Thymus (tissue), 11 donors: ENCODE measurements around the gene VWC2L. TPM values are rescaled to one million over a fixed set of nuclear protein-coding genes. Genes with fewer than 3 reads are reported as not detected.

ENCODE experiments used
- DNase-seq, 9 donors: peaks; one replicate each; pipeline ENCODE4 v3.0.0-alpha.2; 2013; ENCODE audit warnings: low spot score in 9 of 9, low read depth in 6 of 9, missing footprints in 1 of 9
- H3K27ac ChIP-seq, 2 donors: one replicate each; pipeline ENCODE4 v1.5.1; 2013; ENCODE audit warnings: control low read depth in 1 of 2, low read depth in 1 of 2, low read length in 1 of 2, mild to moderate bottlenecking in 1 of 2, moderate library complexity in 1 of 2
- H3K27me3 ChIP-seq, 2 donors: one replicate each; pipeline ENCODE4 v1.5.1; 2013; ENCODE audit warnings: low read length in 1 of 2; ENCODE audit not compliant: control insufficient read depth in 2 of 2, insufficient read depth in 1 of 2
- H3K36me3 ChIP-seq, 2 donors: one replicate each; pipeline ENCODE4 v1.5.1; 2013; ENCODE audit warnings: low read length in 1 of 2, mild to moderate bottlenecking in 1 of 2, moderate library complexity in 1 of 2; ENCODE audit not compliant: control insufficient read depth in 2 of 2, insufficient read depth in 2 of 2
- H3K4me1 ChIP-seq, 2 donors: one replicate each; pipeline ENCODE4 v1.5.1; 2013; ENCODE audit warnings: low read length in 2 of 2; ENCODE audit not compliant: control insufficient read depth in 2 of 2, insufficient read depth in 2 of 2
- H3K4me3 ChIP-seq, 2 donors: one replicate each; pipeline ENCODE4 v1.5.1; 2013; ENCODE audit warnings: low read length in 2 of 2, control low read depth in 1 of 2, mild to moderate bottlenecking in 1 of 2
- H3K9me3 ChIP-seq, 2 donors: one replicate each; pipeline ENCODE4 v1.5.1; 2013; ENCODE audit warnings: low read length in 1 of 2, mild to moderate bottlenecking in 1 of 2; ENCODE audit not compliant: control insufficient read depth in 2 of 2, insufficient read depth in 1 of 2
- WGBS: extraction: QIAGEN DNeasy Blood & Tissue Kit; methylation state at CpG from one replicate; pipeline ENCODE4 v1.1.7; 2013; 5-methylcytosine and 5-hydroxymethylcytosine counted together
- polyA plus RNA-seq: library from polyadenylated mRNA; stranded (reverse); fragments of 200-250 nt; gene quantifications from one replicate; pipeline ENCODE4 v1.2.3, GENCODE V29; 2013
- total RNA-seq: library from RNA; stranded (reverse); fragments of 120-200 nt; gene quantifications from one replicate; pipeline ENCODE4 v1.2.4, GENCODE V29; 2013
- donor health status: healthy.

The VWC2L gene
- total and polyA plus RNA-seq, 2 donors = 0.02 TPM; not detected in 1

DNA sequence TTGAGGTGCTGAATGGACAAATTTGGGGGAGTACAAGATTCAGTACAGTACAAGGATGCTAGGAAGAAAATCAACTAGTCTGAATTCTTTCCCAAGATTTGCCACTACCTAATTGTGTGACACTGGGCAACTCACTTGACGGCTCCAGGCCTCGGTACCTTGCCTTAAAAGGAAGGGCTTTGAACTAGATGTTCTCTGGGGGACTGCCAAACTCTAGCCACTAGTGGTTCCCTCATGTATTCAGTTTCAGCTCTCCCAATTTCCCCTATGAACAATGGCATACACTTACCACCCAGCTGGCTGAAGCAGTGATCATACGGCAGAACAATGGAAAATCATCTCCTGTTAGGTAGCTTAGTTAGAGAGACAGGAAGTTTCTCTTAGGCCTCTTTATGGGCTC, 73.4 kb downstream of the VWC2L start:
- H3K9me3 ChIP-seq = no peaks in the 10 kb centered on the region
- no peak overlapping the region for H3K4me3 ChIP-seq
- no peaks in the 10 kb centered on the region for H3K36me3 ChIP-seq
- DNase-seq = no peak
- no peak overlapping the region for H3K27ac ChIP-seq
- no peaks in the 10 kb centered on the region for H3K27me3 ChIP-seq
- 94% methylated on average over 3 of the region's 3 CpGs for WGBS
- no peaks in the 10 kb centered on the region for H3K4me1 ChIP-seq

DNA sequence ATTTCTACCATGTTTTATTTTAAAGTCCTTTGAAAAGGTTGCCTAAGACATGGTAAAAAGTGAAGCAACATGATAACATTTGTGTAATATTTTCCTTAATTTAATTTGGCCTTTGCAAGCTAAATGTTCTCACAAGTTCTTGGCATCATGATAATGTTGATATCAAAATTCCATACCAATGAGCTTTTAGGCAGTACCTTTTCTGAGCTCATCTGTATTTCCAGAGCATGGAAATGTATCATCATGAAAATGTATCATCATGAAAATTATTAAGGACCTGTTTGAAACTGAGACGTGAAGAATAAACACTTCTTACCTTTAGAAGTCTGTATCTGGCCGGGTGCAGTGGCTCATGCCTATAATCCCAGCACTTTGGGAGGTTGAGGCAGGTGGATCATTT, 73.8 kb downstream of the VWC2L start:
- 91% methylated on average over 2 of the region's 2 CpGs for WGBS
- Histone ChIP-seq H3K36me3 (no peaks in the 10 kb centered on the region), H3K4me3 (no peak overlapping the region), H3K27me3 (no peaks in the 10 kb centered on the region), H3K4me1 (no peaks in the 10 kb centered on the region), H3K27ac (no peak overlapping the region), H3K9me3 (no peaks in the 10 kb centered on the region)
- no peak for DNase-seq

DNA sequence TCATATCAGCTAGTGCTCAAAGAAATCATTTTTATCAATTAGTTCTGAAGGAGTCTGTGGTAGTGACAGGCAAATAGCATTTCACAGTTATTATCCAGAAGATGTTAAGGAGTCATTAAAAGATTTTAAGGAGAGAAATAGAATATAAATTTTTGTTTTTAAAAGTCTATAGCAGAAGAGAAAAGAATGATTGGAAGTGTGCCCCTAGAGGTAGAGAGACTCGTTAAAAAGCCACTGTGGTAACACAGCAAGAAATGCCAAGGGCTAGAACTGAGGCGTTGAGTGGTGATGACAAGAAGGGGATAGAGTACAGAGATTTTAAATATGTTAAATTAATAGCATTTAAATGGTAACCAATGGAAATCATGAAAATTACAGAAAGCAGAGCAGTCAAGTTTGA, 78.3 kb downstream of the VWC2L start:
- 89% methylated on average over 2 of the region's 2 CpGs for WGBS
- H3K27me3 ChIP-seq = no peaks in the 10 kb centered on the region
- H3K9me3 ChIP-seq = no peaks in the 10 kb centered on the region
- DNase-seq = no peak
- H3K4me3 ChIP-seq = no peak overlapping the region
- no peaks in the 10 kb centered on the region for H3K4me1 ChIP-seq
- H3K36me3 ChIP-seq = no peaks in the 10 kb centered on the region
- no peak overlapping the region for H3K27ac ChIP-seq

DNA sequence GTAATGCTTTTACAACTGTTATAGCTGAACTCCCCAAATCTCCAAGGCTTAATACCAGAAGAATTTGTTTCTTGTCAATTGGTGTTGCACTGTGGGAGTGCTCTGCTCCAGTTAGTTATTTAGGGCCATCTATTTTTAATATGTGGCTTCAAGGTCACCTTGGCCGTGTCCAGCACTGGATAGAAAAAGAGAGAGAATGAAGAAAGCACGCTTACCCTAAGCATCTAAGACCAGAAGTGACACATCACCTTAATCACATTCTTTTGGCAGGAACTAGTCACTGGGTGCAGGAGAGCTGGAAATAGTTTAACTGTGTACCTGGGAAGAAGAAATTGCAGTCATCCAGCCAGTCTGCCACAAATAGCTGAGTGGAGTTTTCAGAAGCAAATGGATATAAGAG, 78.8 kb downstream of the VWC2L start:
- no peaks in the 10 kb centered on the region for H3K27me3 ChIP-seq
- H3K9me3 ChIP-seq = no peaks in the 10 kb centered on the region
- 85% methylated on average over 2 of the region's 2 CpGs for WGBS
- DNase-seq = no peak
- H3K27ac ChIP-seq = no peak overlapping the region
- H3K36me3 ChIP-seq = no peaks in the 10 kb centered on the region
- H3K4me1 ChIP-seq = no peaks in the 10 kb centered on the region
- H3K4me3 ChIP-seq = no peak overlapping the region

DNA sequence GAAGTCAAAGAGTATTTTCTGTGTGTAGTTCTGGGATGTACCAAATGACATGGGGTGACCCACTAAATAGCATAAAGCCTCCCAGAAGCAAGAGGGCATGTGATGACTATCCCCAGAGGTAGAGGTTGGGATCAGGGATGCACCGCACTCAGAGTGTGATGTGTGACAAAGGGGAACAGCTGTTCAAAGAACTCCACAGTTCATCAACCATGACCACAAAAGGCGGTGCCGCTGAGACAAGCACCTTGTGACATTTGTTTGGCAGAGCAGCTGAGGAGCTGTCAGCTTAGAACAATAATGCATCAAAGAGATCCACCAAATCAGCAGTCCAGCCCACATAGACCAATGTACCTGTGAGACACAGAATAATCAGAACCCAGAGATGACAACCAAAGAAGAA, 81.3 kb downstream of the VWC2L start:
- no peaks in the 10 kb centered on the region for H3K36me3 ChIP-seq
- H3K27ac ChIP-seq = no peak overlapping the region
- no peaks in the 10 kb centered on the region for H3K9me3 ChIP-seq
- WGBS = 91% methylated on average over 3 of the region's 3 CpGs
- no peaks in the 10 kb centered on the region for H3K27me3 ChIP-seq
- peak in 1 of 9 donors; percentile 18 for DNase-seq
- H3K4me3 ChIP-seq = no peak overlapping the region
- no peaks in the 10 kb centered on the region for H3K4me1 ChIP-seq

DNA sequence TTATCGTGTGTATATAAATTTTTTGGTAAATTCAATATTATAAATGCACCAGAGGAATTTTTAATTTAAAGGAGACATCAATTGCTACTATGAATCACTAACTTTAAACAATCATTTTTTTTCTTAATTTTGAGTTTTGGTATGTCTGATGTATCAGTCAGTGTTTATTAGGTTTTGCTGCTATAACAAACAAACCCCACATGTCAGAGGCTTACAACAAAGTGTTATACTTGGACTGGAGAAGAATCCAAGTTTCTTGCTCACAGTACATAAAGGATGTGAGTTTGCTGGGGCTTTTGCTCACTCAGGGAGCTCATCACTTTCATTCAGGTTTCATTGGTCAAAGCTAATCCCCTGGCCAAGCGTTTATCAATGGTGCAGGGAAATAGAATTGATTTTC, 81.8 kb downstream of the VWC2L start:
- no peaks in the 10 kb centered on the region for H3K4me1 ChIP-seq
- no peak for DNase-seq
- no peak overlapping the region for H3K4me3 ChIP-seq
- no peaks in the 10 kb centered on the region for H3K9me3 ChIP-seq
- WGBS = 97% methylated on average over 2 of the region's 2 CpGs
- H3K27me3 ChIP-seq = no peaks in the 10 kb centered on the region
- no peak overlapping the region for H3K27ac ChIP-seq
- H3K36me3 ChIP-seq = no peaks in the 10 kb centered on the region

DNA sequence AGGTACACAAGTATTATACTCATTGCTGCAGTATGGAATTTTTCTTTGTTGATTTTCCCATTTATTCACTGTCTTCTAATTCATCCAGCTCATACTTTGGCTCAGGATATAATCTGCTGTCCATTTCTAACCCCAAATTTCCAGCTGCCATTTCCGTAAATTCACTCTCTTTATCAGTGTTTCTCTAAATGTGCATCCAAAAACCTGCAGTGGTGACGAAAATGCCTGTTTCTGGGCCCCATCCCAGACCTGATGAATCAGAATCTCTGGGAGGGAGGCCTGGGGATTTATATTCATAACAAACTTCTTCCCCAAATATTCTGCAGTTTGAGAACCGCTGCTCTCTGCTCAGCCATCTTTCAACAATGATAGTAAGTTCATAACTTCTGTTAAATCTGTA, 86.6 kb downstream of the VWC2L start:
- no peaks in the 10 kb centered on the region for H3K4me1 ChIP-seq
- H3K27ac ChIP-seq = no peak overlapping the region
- no peaks in the 10 kb centered on the region for H3K36me3 ChIP-seq
- no peaks in the 10 kb centered on the region for H3K27me3 ChIP-seq
- H3K9me3 ChIP-seq = no peaks in the 10 kb centered on the region
- WGBS = 95% methylated on average over 3 of the region's 3 CpGs
- no peak for DNase-seq
- no peak overlapping the region for H3K4me3 ChIP-seq

DNA sequence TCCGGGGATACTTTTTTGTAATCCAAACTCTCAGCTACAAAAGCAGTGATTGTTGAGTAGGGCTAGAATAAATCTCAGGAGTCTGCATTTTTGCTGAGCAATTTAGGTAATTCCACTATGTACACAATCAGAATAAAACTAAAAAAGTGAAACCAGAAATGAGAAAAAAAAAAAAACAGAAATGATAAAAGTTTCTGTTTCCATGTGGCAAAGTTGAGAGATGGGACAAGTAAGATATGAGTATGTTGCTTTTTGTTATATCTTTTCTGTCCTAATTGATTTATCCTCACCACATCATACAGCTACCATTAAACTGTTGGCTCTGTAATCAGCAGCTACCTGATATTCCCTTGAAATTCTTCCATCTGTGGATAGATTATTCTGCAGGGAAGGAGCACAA, 92.7 kb downstream of the VWC2L start:
- H3K4me1 ChIP-seq = no peaks in the 10 kb centered on the region
- H3K27ac ChIP-seq = no peak overlapping the region
- WGBS = 95% methylated on average over 1 of the region's 1 CpG
- no peak overlapping the region for H3K4me3 ChIP-seq
- no peaks in the 10 kb centered on the region for H3K9me3 ChIP-seq
- no peak for DNase-seq
- no peaks in the 10 kb centered on the region for H3K27me3 ChIP-seq
- H3K36me3 ChIP-seq = no peaks in the 10 kb centered on the region

DNA sequence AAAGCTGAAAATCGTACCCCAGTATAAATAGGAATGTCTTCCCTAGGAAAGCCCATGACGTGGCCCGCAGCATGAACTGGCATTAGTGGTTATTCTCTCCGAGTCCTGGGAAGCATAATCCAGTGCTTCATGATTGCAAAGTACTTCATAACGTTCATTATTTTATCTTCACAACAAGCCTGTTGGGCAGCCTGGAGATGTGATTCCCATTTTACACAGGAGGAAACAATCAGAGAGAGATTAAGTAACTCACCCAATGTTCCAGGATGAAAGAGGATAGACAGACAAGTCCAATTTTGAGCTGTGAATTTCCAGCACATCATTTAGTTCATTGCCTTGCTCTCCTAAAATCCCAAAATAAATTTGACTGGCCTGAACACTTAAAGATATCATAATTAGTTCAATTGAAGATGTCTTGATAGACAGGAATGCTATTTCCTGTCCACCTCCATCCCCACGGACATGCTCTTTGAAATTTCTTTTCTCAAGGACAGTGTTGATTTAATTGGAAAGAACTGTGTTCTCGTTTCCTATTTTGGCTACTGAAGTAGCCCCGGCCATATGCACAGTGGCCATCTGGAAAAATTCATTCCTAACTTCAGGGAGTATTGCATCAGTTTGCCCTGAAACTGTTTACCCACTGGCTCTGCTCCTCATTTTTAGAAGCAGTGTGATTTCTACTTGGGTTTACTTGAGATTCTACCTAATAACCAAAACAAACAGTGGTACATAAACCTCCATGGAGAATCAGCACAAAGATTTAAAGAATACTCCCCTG, 93.9 kb downstream of the VWC2L start:
- no peak overlapping the region for H3K27ac ChIP-seq
- H3K27me3 ChIP-seq = no peaks in the 10 kb centered on the region
- DNase-seq = no peak
- no peak overlapping the region for H3K4me3 ChIP-seq
- H3K36me3 ChIP-seq = no peaks in the 10 kb centered on the region
- H3K4me1 ChIP-seq = no peaks in the 10 kb centered on the region
- no peaks in the 10 kb centered on the region for H3K9me3 ChIP-seq
- 87% methylated on average over 8 of the region's 8 CpGs for WGBS
